Cardiac muscle cell (in vitro differentiated cells and primary cell): Measurements from ENCODE around the gene IRAK2. TPM values are rescaled to one million over a fixed set of nuclear protein-coding genes. Genes with fewer than 3 reads are reported as not detected.

Experiments
- DNase-seq, 2 donors: peaks; one replicate each; pipeline versions ENCODE4 v3.0.0 to v3.0.0-alpha.2; 2010 to 2017; ENCODE audit warnings: low read depth in 1 of 2, low spot score in 1 of 2
- H3K27ac ChIP-seq: fragments of 200-600 bp; sonication (generic); 2 replicates; pipeline ENCODE4 v1.5.1; 2016
- H3K27me3 ChIP-seq: fragments of 200-600 bp; sonication (generic); 2 replicates; pipeline ENCODE4 v1.6.0; 2016; ENCODE audit warnings: control low read depth
- H3K36me3 ChIP-seq: fragments of 200-600 bp; sonication (generic); 2 replicates; pipeline ENCODE4 v1.5.1; 2016; ENCODE audit warnings: control low read depth
- H3K4me1 ChIP-seq: fragments of 200-600 bp; sonication (generic); 2 replicates; pipeline ENCODE4 v1.8.1; 2017; ENCODE audit warnings: low read depth, mild to moderate bottlenecking, mixed run types
- H3K4me3 ChIP-seq: fragments of 200-600 bp; sonication (generic); 2 replicates; pipeline ENCODE4 v1.5.1; 2016; ENCODE audit warnings: mild to moderate bottlenecking
- H3K9me3 ChIP-seq: fragments of 200-600 bp; sonication (generic); 2 replicates; pipeline ENCODE4 v1.5.1; 2017; ENCODE audit warnings: low read depth, mild to moderate bottlenecking, control low read depth
- CTCF ChIP-seq: IDR thresholded peaks from 2 replicates; pipeline ENCODE4 v1.5.1; 2012; ENCODE audit warnings: low read depth, mild to moderate bottlenecking, low read length
- polyA plus RNA-seq: library from polyadenylated mRNA; unstranded; fragments of >200 nt; fragmentation: Nextera tagmentation; extraction: Ambion mirVana; gene quantifications from 2 replicates; pipeline ENCODE4 v1.2.1, GENCODE V29; 2016
- total RNA-seq: library from RNA; depleted of rRNA; stranded (reverse); fragments of >200 nt; gene quantifications from 2 replicates; pipeline ENCODE4 v1.2.3, GENCODE V29; 2016

IRAK2 gene
- total and polyA plus RNA-seq, 2 experiments from 2014 or later = 1.1 to 2.1 TPM

- DNase-seq = peak in 1 of 2 donors; percentile 5
- H3K27me3 ChIP-seq = no peaks in the 10 kb centered on the region
- no peaks in the 10 kb centered on the region for H3K9me3 ChIP-seq
- H3K4me3 ChIP-seq = no peak overlapping the region
- no peaks in the 10 kb centered on the region for H3K4me1 ChIP-seq
- H3K36me3 ChIP-seq = no peaks in the 10 kb centered on the region
- TF ChIP-seq CTCF = no peak
- no peak overlapping the region for H3K27ac ChIP-seq
These were observed 70.0 kb downstream of the IRAK2 start for GRCh38 chr3:10234526-10235230.

GRCh38 chr3:10235551-10235950, 70.8 kb downstream of the IRAK2 start:
- H3K9me3 ChIP-seq = no peaks in the 10 kb centered on the region
- H3K27me3 ChIP-seq = no peaks in the 10 kb centered on the region
- no peaks in the 10 kb centered on the region for H3K36me3 ChIP-seq
- no peaks in the 10 kb centered on the region for H3K4me1 ChIP-seq
- DNase-seq = no peak
- no peak overlapping the region for H3K27ac ChIP-seq
- no peak overlapping the region for H3K4me3 ChIP-seq
- TF ChIP-seq CTCF = no peak

GRCh38 chr3:10238345-10239183, 73.8 kb downstream of the IRAK2 start:
- Histone ChIP-seq H3K9me3 (no peaks in the 10 kb centered on the region), H3K4me3 (no peak overlapping the region), H3K27ac (no peak overlapping the region), H3K27me3 (no peaks in the 10 kb centered on the region), H3K4me1 (no peaks in the 10 kb centered on the region), H3K36me3 (no peaks in the 10 kb centered on the region)
- DNase-seq = no peak
- no peak for TF ChIP-seq CTCF

- Histone ChIP-seq H3K27ac (no peak overlapping the region), H3K9me3 (no peaks in the 10 kb centered on the region), H3K4me3 (no peak overlapping the region), H3K27me3 (no peaks in the 10 kb centered on the region), H3K36me3 (no peaks in the 10 kb centered on the region), H3K4me1 (no peaks in the 10 kb centered on the region)
- no peak for TF ChIP-seq CTCF
- no peak for DNase-seq
These were observed 76.1 kb downstream of the IRAK2 start for GRCh38 chr3:10240799-10241198.

GRCh38 chr3:10242182-10243065, 77.7 kb downstream of the IRAK2 start:
- TF ChIP-seq CTCF = no peak
- DNase-seq = peak in 1 of 2 donors; percentile 82
- no peak overlapping the region for H3K27ac ChIP-seq
- no peaks in the 10 kb centered on the region for H3K27me3 ChIP-seq
- no peaks in the 10 kb centered on the region for H3K9me3 ChIP-seq
- H3K4me1 ChIP-seq = no peaks in the 10 kb centered on the region
- no peaks in the 10 kb centered on the region for H3K36me3 ChIP-seq
- no peak overlapping the region for H3K4me3 ChIP-seq
